MCF 10A (cell line): ENCODE results near the gene GRAMD1B. TPM values are rescaled to one million over a fixed set of nuclear protein-coding genes. Genes with fewer than 3 reads are reported as not detected.

Experiments
- BruUV-seq: library from RNA; stranded (reverse); fragments of 400-500 nt; replicated peaks from 2 replicates; lab custom pipeline; 2021; lab: Mats Ljungman, UMichigan
- CTCF ChIA-PET: fragments of 300-600 bp; sonication (Branson Sonifier 250); formaldehyde crosslinking; extraction: SDS; loops from one replicate; lab custom pipeline; 2021; ENCODE audit warnings: antibody characterized with exemption, inconsistent platforms; lab: Yijun Ruan, JAX
- POLR2A ChIA-PET: fragments of 300-600, 350-650 bp; sonication (Branson Sonifier 250); formaldehyde crosslinking; extraction: SDS; loops from one replicate; lab custom pipeline; 2020; ENCODE audit warnings: antibody characterized with exemption, inconsistent platforms; lab: Yijun Ruan, JAX
- DNase-seq: peaks from one replicate; pipeline ENCODE4 v3.0.0-alpha.2; 2018; ENCODE audit not compliant: unreplicated experiment
- H3K27ac Mint-ChIP-seq: one replicate; pipeline ENCODE4 v1.8.0; 2022; ENCODE audit warnings: mild to moderate bottlenecking, low read depth, mixed read lengths; ENCODE audit not compliant: unreplicated experiment
- H3K27me3 Mint-ChIP-seq: one replicate; pipeline ENCODE4 v1.8.0; 2022; ENCODE audit warnings: mixed read lengths; ENCODE audit not compliant: insufficient read depth, unreplicated experiment
- H3K36me3 Mint-ChIP-seq: one replicate; pipeline ENCODE4 v1.8.0; 2022; ENCODE audit warnings: mild to moderate bottlenecking, moderate library complexity, mixed read lengths; ENCODE audit not compliant: insufficient read depth, unreplicated experiment
- H3K4me1 Mint-ChIP-seq: one replicate; pipeline ENCODE4 v1.8.0; 2022; ENCODE audit warnings: mixed read lengths; ENCODE audit not compliant: insufficient read depth, unreplicated experiment
- H3K4me3 Mint-ChIP-seq: one replicate; pipeline ENCODE4 v1.8.0; 2022; ENCODE audit warnings: mild to moderate bottlenecking, moderate library complexity, mixed read lengths; ENCODE audit not compliant: unreplicated experiment
- H3K9me3 Mint-ChIP-seq: one replicate; pipeline ENCODE4 v1.8.0; 2022; ENCODE audit warnings: mixed read lengths; ENCODE audit not compliant: unreplicated experiment
- intact Hi-C: fragments of 100-400 bp; cut with micrococcal nuclease; formaldehyde crosslinking; loops from 2 replicates; pipeline ENCODE4 v1.14.1; 2022
- total RNA-seq: library from RNA; stranded (reverse); gene quantifications from 2 replicates; pipeline ENCODE4 v1.2.3, GENCODE V29; 2022
- TF ChIP-seq, protein P1 (sequence below): fragments of 200-600 bp; IDR thresholded peaks from one replicate; pipeline ENCODE4 v1.8.0; 2022; ENCODE audit warnings: antibody characterized with exemption, mild to moderate bottlenecking; ENCODE audit not compliant: unreplicated experiment

GRAMD1B gene
- total RNA-seq, 1 experiment from 2014 or later = 0.26 TPM

DNA sequence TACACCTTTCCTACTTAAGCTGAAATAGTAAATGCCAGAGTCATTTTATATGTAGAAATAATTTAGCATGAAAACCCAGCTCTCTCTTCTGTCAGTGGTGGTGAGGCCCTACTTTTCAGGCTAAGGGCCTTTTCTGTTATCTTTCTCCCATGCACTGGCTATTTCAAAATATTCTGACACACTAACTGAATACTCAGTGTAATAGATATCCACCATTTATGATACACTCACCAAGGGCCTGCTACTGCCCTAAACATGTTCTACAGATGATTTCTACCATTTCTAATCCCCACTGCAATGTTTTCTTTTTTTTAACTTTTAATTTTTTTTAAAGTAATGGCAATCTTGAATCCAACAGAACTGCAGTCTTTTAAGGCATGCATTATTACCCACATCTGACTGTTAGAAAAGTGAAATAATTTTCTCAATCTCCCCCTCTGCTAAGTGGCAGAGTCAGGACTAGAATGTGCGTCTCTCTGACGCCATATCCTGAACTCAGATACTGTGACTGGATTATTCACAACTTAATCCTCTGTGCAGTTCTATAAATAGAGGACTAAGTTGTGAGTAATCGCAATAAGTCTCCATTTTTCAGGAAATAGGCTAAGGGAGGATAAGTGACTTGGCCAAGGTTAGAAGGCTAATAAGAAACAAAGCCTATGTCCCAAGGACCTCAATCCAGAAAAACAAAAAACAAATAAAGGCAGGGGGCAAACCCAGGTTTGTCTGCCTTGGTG is 44.0 kb downstream of the GRAMD1B start:
- intact Hi-C loops = loop anchor here (1.0 kb wide), 1 partner anchor 67 kb away; no protein-coding TSS in a partner anchor
- peak overlapping the region; percentile 27 for H3K27ac Mint-ChIP-seq
- peak; percentile 78 for DNase-seq
- no peaks in the 10 kb centered on the region for H3K36me3 Mint-ChIP-seq
- no peak overlapping the region for H3K4me3 Mint-ChIP-seq
- ChIA-PET POLR2A (interaction anchor here (0.6 to 1.6 kb wide), 2 partner anchors 67 to 190 kb away, joined by 3 to 5 read pairs; no protein-coding TSS in a partner anchor), CTCF (interaction anchor here (0.5 to 11.1 kb wide), 10 partner anchors 13 to 371 kb away, joined by 4 to 376 read pairs (median 6); no protein-coding TSS in a partner anchor)
- H3K4me1 Mint-ChIP-seq = peaks cover 15% of the 10 kb centered on the region
- TF ChIP-seq, protein P1, sequence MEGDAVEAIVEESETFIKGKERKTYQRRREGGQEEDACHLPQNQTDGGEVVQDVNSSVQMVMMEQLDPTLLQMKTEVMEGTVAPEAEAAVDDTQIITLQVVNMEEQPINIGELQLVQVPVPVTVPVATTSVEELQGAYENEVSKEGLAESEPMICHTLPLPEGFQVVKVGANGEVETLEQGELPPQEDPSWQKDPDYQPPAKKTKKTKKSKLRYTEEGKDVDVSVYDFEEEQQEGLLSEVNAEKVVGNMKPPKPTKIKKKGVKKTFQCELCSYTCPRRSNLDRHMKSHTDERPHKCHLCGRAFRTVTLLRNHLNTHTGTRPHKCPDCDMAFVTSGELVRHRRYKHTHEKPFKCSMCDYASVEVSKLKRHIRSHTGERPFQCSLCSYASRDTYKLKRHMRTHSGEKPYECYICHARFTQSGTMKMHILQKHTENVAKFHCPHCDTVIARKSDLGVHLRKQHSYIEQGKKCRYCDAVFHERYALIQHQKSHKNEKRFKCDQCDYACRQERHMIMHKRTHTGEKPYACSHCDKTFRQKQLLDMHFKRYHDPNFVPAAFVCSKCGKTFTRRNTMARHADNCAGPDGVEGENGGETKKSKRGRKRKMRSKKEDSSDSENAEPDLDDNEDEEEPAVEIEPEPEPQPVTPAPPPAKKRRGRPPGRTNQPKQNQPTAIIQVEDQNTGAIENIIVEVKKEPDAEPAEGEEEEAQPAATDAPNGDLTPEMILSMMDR = no peak
- BruUV-seq = no TSS peak
- H3K27me3 Mint-ChIP-seq = no peaks in the 10 kb centered on the region
- H3K9me3 Mint-ChIP-seq = no peaks in the 10 kb centered on the region

DNA sequence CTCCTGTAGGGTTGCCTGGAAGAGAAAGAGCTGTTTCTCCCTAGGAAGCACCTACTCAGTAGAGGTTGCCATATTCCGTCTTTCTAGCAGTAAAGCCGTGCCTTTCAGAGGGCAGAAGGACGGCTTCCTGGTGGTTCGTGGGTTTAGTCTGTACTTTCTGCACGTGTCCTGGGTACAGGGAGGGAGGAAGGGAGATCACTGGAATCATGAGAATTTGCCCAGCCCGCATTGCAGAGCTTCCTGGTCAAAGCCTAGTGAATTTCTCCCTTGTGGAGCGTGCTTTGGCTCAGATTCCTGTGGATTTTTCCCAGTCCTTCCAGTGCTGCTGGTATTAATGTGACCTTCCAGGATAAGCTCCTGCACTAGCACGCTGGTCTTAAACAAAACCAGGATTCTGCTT is 44.9 kb downstream of the GRAMD1B start:
- Mint-ChIP-seq H3K4me3 (no peak overlapping the region), H3K9me3 (no peaks in the 10 kb centered on the region), H3K27me3 (no peaks in the 10 kb centered on the region), H3K27ac (no peak overlapping the region), H3K36me3 (no peaks in the 10 kb centered on the region), H3K4me1 (peaks cover 15% of the 10 kb centered on the region)
- CTCF ChIA-PET = interaction anchor here (0.6 to 11.1 kb wide), 15 partner anchors 11 to 616 kb away, joined by 3 to 376 read pairs (median 4); no protein-coding TSS in a partner anchor
- POLR2A ChIA-PET = no interaction called here
- intact Hi-C loops = loop anchor here (1.0 kb wide), 1 partner anchor 68 kb away; no protein-coding TSS in a partner anchor
- BruUV-seq = no TSS peak
- TF ChIP-seq, protein P1 = no peak
- no peak for DNase-seq

DNA sequence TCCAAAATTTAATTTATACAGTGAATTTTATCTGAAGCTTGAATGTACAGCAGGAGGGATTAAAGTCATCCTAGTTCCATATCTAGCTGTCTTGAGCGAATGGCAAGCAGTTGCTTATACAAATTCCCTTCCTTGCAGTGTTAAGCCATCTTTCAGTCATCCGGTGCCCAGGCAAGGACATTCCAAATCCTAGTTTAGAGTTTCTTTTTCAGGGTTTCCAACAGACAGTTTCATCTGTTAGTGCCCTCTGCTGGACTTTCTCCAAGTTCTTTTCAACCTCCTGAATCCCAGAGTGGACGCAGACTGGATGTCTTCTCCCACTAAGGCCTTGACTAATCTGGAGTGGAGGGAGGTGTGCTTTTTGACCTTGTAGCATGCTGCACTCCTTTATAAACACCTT is 45.4 kb downstream of the GRAMD1B start:
- Mint-ChIP-seq H3K27ac (no peak overlapping the region), H3K4me1 (peaks cover 15% of the 10 kb centered on the region), H3K27me3 (no peaks in the 10 kb centered on the region), H3K4me3 (no peak overlapping the region), H3K36me3 (no peaks in the 10 kb centered on the region), H3K9me3 (no peaks in the 10 kb centered on the region)
- ChIA-PET POLR2A (no interaction called here), CTCF (interaction anchor here (0.6 to 11.1 kb wide), 15 partner anchors 12 to 616 kb away, joined by 3 to 376 read pairs (median 4); no protein-coding TSS in a partner anchor)
- DNase-seq = peak; percentile 54
- intact Hi-C loops = no loop called here
- TF ChIP-seq, protein P1 = peak; percentile 17
- BruUV-seq = no TSS peak

DNA sequence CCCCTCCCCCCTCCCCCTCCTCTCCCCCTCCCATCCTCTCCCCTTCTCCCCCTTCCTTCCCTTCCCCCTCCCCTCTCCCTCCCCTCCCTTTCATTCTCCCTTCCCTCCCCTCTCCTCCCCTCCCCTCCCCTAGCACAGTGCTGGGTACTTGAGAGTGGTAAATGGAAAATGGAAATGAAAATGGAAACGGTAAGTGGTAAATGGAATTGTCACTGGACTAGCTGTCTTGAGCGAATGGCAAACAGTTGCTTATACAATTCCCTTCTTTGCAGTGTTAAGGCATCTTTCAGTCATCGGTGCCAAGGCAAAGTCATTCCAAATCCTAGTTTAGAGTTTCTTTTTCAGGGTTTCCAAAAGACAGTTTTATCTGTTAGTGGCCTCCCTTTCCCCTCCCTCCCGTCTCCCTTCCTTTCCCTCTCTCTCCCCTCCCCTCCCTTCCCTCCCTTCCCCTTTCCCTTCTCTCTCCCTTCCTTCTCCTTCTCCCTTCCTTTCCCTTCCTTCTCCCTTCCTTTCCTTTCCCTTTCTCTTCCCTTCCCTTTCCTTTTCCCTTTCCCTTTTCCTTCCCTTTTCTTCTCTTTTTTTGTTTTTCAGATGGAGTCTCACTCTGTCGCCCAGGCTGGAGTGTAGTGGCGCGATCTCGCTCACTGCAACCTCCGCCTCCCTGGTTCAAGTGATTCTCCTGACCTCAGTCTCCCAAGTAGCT is 47.3 kb downstream of the GRAMD1B start:
- no peaks in the 10 kb centered on the region for H3K36me3 Mint-ChIP-seq
- BruUV-seq = no TSS peak
- ChIA-PET CTCF (interaction anchor here (0.6 to 11.1 kb wide), 17 partner anchors 9 to 420 kb away, joined by 3 to 376 read pairs (median 5); no protein-coding TSS in a partner anchor), POLR2A (interaction anchor here (1.4 kb wide), 1 partner anchor 70 kb away, joined by 7 read pairs; no protein-coding TSS in a partner anchor)
- no peak overlapping the region for H3K27ac Mint-ChIP-seq
- peaks cover 15% of the 10 kb centered on the region for H3K4me1 Mint-ChIP-seq
- TF ChIP-seq, protein P1 = no peak
- no peaks in the 10 kb centered on the region for H3K27me3 Mint-ChIP-seq
- intact Hi-C loops = no loop called here
- H3K9me3 Mint-ChIP-seq = no peaks in the 10 kb centered on the region
- DNase-seq = no peak
- no peak overlapping the region for H3K4me3 Mint-ChIP-seq
